GM13977 (cell line): ENCODE data around the gene TBC1D22A.

Experiments used
- DNase-seq: peaks from one replicate; pipeline ENCODE4 v3.0.0; 2012; ENCODE audit warnings: low spot score
- in situ Hi-C: fragments of 300-500 bp; cut with MboI; formaldehyde crosslinking; loops from one replicate; pipeline ENCODE4 v1.12.0; 2022; ENCODE audit warnings: low sequenced_read_pairs, low pct_unique_long_range_greater_than_20kb, mixed read lengths, inconsistent platforms; ENCODE audit not compliant: unreplicated experiment
- TF ChIP-seq, protein P1 (sequence below): IDR thresholded peaks from 2 replicates; pipeline ENCODE4 v1.5.1; 2012; ENCODE audit warnings: mild to moderate bottlenecking, control low read depth; ENCODE audit not compliant: insufficient read depth; ENCODE audit errors: extremely low read depth, missing control alignments

The TBC1D22A gene

DNA sequence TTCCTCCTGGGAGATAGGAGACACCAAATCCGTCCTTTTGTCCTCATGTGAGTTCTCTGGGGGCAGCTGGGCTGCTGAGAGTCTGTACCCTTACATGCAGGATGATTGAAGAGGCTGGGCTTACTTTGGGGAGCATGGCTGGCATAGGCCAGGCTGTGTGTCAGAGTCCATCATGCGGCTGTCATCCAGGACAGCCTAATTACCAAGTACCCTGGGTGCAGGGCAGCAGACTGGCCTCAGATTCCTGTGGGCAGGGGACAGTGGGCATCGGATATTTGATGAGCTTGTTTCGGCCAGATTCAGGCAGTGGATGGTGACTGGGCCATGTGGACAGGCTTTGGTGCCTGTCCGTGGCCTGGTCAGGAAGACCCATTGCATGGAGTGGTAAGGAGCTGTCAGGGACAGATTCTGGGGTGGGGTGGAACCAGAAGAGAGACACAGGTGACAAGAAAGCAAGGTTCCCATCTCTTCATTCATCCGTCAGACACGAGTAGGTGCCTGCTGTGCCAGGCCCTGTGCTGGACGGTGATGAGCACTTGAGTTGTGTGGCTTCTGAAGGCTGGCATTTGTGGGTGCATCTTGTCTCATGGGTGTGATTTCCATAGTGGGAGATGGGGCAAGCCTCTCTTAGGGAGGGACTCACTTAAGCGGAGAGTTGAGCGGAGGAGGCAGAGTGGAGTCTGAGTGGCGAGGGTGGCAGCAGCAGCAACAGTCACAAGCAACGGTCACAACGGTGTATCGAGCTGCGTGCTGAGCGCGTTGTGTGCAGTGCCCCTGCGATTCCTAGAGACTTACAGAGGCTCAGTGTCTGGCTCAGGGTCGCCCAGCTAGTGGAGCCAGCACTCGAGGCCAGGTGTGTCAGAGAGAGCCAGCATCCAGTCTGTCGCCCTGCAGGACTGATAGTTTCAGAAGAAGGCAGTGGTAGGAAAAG is 48.7 kb downstream of the TBC1D22A start:
- TF ChIP-seq, protein P1, sequence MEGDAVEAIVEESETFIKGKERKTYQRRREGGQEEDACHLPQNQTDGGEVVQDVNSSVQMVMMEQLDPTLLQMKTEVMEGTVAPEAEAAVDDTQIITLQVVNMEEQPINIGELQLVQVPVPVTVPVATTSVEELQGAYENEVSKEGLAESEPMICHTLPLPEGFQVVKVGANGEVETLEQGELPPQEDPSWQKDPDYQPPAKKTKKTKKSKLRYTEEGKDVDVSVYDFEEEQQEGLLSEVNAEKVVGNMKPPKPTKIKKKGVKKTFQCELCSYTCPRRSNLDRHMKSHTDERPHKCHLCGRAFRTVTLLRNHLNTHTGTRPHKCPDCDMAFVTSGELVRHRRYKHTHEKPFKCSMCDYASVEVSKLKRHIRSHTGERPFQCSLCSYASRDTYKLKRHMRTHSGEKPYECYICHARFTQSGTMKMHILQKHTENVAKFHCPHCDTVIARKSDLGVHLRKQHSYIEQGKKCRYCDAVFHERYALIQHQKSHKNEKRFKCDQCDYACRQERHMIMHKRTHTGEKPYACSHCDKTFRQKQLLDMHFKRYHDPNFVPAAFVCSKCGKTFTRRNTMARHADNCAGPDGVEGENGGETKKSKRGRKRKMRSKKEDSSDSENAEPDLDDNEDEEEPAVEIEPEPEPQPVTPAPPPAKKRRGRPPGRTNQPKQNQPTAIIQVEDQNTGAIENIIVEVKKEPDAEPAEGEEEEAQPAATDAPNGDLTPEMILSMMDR, result no peak
- in situ Hi-C loops, result no loop called here
- no peak for DNase-seq

DNA sequence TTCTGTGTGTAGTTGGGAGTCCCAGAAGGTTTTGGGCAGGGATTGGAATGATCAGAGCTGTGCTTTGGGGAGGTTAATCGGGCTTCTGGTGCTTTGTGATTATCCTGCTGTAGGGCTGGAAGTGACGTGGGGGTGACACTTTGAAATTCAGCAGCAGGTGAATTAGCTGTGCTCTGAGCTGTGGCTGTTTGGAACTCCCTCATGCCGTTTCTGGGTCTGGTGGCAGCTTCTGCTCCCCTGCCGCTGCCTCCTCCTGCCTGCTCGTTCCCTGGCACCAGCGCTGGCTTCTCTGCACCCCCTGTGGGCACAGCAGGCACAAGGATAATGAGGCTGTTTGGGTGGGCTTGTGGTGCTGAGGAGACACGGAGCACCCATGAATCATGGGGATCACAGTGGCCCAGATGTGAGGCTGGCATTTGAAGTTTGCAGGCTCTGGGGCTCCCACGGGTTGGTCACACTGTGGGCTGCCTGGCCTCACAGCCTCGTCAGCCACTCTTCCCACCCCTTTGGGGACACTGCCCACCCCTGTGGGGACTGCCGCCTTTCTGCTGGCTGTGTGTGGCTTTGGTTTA is 49.7 kb downstream of the TBC1D22A start:
- in situ Hi-C loops, result no loop called here
- no peak for DNase-seq
- TF ChIP-seq, protein P1, result no peak

- in situ Hi-C loops, result no loop called here
- TF ChIP-seq, protein P1, result no peak
- DNase-seq, result no peak
These were observed 50.3 kb downstream of the TBC1D22A start for GRCh38 chr22:46812788-46813187.

DNA sequence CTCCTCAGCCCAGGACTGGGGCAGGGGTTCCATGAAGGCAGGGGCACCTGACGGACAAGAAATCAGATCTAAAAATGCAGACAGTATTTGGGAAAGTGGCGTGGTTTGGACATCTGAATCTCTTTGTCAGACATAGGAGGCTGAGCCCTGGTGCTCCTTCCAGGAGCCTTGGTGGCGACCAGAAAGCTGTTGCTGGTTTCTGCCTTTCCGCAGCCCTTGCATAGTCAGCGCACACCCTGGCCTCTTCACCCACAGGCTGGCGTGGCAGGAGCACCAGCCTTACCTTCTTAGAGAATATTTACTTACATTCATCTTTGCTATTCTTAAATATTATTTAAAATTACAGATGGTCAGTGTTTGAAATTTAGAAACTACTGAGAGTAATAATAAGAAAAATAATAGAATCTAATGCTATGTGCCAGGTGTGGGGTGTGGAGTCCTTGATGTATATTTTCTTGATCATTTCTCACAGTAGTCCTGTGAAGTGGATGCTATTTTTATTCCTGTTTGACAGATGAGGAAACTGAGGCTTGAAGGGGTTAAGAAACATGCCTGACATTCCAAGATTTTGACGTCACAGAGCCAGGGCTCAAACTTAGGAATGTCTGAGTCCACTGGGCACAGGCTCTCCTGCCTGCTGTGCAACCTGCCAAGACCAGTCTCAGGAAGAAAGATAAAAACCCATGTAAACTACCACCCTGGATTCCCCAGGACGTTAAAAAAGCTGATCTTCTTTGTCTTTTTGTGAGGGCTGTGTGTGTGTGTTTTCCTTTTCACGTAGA is 51.6 kb downstream of the TBC1D22A start:
- TF ChIP-seq, protein P1, result no peak
- DNase-seq, result no peak
- in situ Hi-C loops, result no loop called here

GRCh38 chr22:46815132-46815531 is 52.7 kb downstream of the TBC1D22A start:
- in situ Hi-C loops, result no loop called here
- DNase-seq, result no peak
- TF ChIP-seq, protein P1, result no peak

- in situ Hi-C loops, result no loop called here
- TF ChIP-seq, protein P1, result no peak
- DNase-seq, result no peak
These were observed 53.1 kb downstream of the TBC1D22A start for GRCh38 chr22:46815559-46815895.
